MCF 10A (cell line): ENCODE results near the gene XNDC1N. TPM values are rescaled to one million over a fixed set of nuclear protein-coding genes. Genes with fewer than 3 reads are reported as not detected.

Experiments used
- BruUV-seq: library from RNA; stranded (reverse); fragments of 400-500 nt; replicated peaks from 2 replicates; lab custom pipeline; 2021; lab: Mats Ljungman, UMichigan
- CTCF ChIA-PET: fragments of 300-600 bp; sonication (Branson Sonifier 250); formaldehyde crosslinking; extraction: SDS; loops from one replicate; lab custom pipeline; 2021; ENCODE audit warnings: antibody characterized with exemption, inconsistent platforms; lab: Yijun Ruan, JAX
- POLR2A ChIA-PET: fragments of 300-600, 350-650 bp; sonication (Branson Sonifier 250); formaldehyde crosslinking; extraction: SDS; loops from one replicate; lab custom pipeline; 2020; ENCODE audit warnings: antibody characterized with exemption, inconsistent platforms; lab: Yijun Ruan, JAX
- DNase-seq: peaks from one replicate; pipeline ENCODE4 v3.0.0-alpha.2; 2018; ENCODE audit not compliant: unreplicated experiment
- H3K27ac Mint-ChIP-seq: one replicate; pipeline ENCODE4 v1.8.0; 2022; ENCODE audit warnings: mild to moderate bottlenecking, low read depth, mixed read lengths; ENCODE audit not compliant: unreplicated experiment
- H3K27me3 Mint-ChIP-seq: one replicate; pipeline ENCODE4 v1.8.0; 2022; ENCODE audit warnings: mixed read lengths; ENCODE audit not compliant: insufficient read depth, unreplicated experiment
- H3K36me3 Mint-ChIP-seq: one replicate; pipeline ENCODE4 v1.8.0; 2022; ENCODE audit warnings: mild to moderate bottlenecking, moderate library complexity, mixed read lengths; ENCODE audit not compliant: insufficient read depth, unreplicated experiment
- H3K4me1 Mint-ChIP-seq: one replicate; pipeline ENCODE4 v1.8.0; 2022; ENCODE audit warnings: mixed read lengths; ENCODE audit not compliant: insufficient read depth, unreplicated experiment
- H3K4me3 Mint-ChIP-seq: one replicate; pipeline ENCODE4 v1.8.0; 2022; ENCODE audit warnings: mild to moderate bottlenecking, moderate library complexity, mixed read lengths; ENCODE audit not compliant: unreplicated experiment
- H3K9me3 Mint-ChIP-seq: one replicate; pipeline ENCODE4 v1.8.0; 2022; ENCODE audit warnings: mixed read lengths; ENCODE audit not compliant: unreplicated experiment
- CTCF ChIP-seq: fragments of 200-600 bp; IDR thresholded peaks from one replicate; pipeline ENCODE4 v1.8.0; 2022; ENCODE audit warnings: antibody characterized with exemption, mild to moderate bottlenecking; ENCODE audit not compliant: unreplicated experiment
- intact Hi-C: fragments of 100-400 bp; cut with micrococcal nuclease; formaldehyde crosslinking; loops from 2 replicates; pipeline ENCODE4 v1.14.1; 2022
- total RNA-seq: library from RNA; stranded (reverse); gene quantifications from 2 replicates; pipeline ENCODE4 v1.2.3, GENCODE V29; 2022

The XNDC1N gene
- total RNA-seq, 1 experiment from 2014 or later, result 5.9 TPM

GRCh38 chr11:71928737-71929443, 496 bp upstream of the XNDC1N start, which contains the start of gene RNF121:
Gene RNF121 (plus strand): TSS chr11:71929046. CDS start chr11:71929062, 16 bp downstream.
- no peaks in the 10 kb centered on the region for H3K27me3 Mint-ChIP-seq
- H3K9me3 Mint-ChIP-seq, result no peaks in the 10 kb centered on the region
- H3K4me1 Mint-ChIP-seq, result peaks cover 23% of the 10 kb centered on the region
- BruUV-seq, result no TSS peak
- DNase-seq, result peak; percentile 94
- CTCF ChIA-PET, result interaction anchor here (0.6 to 1.5 kb wide), 5 partner anchors 22 to 714 kb away, joined by 3 to 7 read pairs (median 3); no protein-coding TSS in a partner anchor
- peaks cover 14% of the 10 kb centered on the region for H3K36me3 Mint-ChIP-seq
- TF ChIP-seq CTCF, result no peak
- H3K27ac Mint-ChIP-seq, result peak within 1 kb of the TSS; percentile 98
- POLR2A ChIA-PET, result interaction anchor here (0.6 to 4.4 kb wide), 17 partner anchors 15 to 1905 kb away, joined by 3 to 28 read pairs (median 3); no protein-coding TSS in a partner anchor
- intact Hi-C loops, result no loop called here
- peak within 1 kb of the TSS; percentile 91 for H3K4me3 Mint-ChIP-seq

- ChIA-PET CTCF (no interaction called here), POLR2A (interaction anchor here (1.2 kb wide), 1 partner anchor 10 kb away, joined by 4 read pairs; no protein-coding TSS in a partner anchor)
- no TSS peak for BruUV-seq
- H3K36me3 Mint-ChIP-seq, result peaks cover 38% of the 10 kb centered on the region
- no peaks in the 10 kb centered on the region for H3K9me3 Mint-ChIP-seq
- no peaks in the 10 kb centered on the region for H3K27me3 Mint-ChIP-seq
- H3K27ac Mint-ChIP-seq, result peak overlapping the region; percentile 25
- intact Hi-C loops, result no loop called here
- TF ChIP-seq CTCF, result no peak
- no peak for DNase-seq
- H3K4me1 Mint-ChIP-seq, result no peaks in the 10 kb centered on the region
- H3K4me3 Mint-ChIP-seq, result no peak overlapping the region
These were observed 10.7 kb downstream of the XNDC1N start for GRCh38 chr11:71917646-71918140.

- Mint-ChIP-seq H3K4me1 (no peaks in the 10 kb centered on the region), H3K36me3 (peaks cover 47% of the 10 kb centered on the region), H3K27me3 (no peaks in the 10 kb centered on the region), H3K4me3 (no peak overlapping the region), H3K9me3 (no peaks in the 10 kb centered on the region), H3K27ac (no peak overlapping the region)
- ChIA-PET CTCF (no interaction called here), POLR2A (no interaction called here)
- BruUV-seq, result no TSS peak
- intact Hi-C loops, result no loop called here
- TF ChIP-seq CTCF, result no peak
- no peak for DNase-seq
These were observed 13.7 kb downstream of the XNDC1N start for GRCh38 chr11:71914617-71915189.
